ENCODE results near the gene SUGCT.

Gene SUGCT

GRCh38 chr7:40490603-40490924 lies 355.8 kb downstream of the SUGCT start:
- Histone ChIP-seq H3K27ac (ENCODE audit: low read length) (no peak overlapping the region), H3K4me1 (ENCODE audit: control insufficient read depth, insufficient read depth, low read length) (no peaks in the 10 kb centered on the region), H3K9me3 (ENCODE audit: control insufficient read depth in 2 of 2, low read length in 2 of 2) (no peaks in the 10 kb centered on the region), H3K9ac (ENCODE audit: low read length in 2 of 2) (no peak overlapping the region), H3K36me3 (ENCODE audit: control insufficient read depth in 2 of 2, insufficient read depth in 2 of 2, low read length in 2 of 2) (no peaks in the 10 kb centered on the region), H3K4me3 (ENCODE audit: low read length in 2 of 2) (no peak overlapping the region), H3K27me3 (ENCODE audit: control insufficient read depth in 1 of 2, insufficient read depth in 2 of 2, low read length in 2 of 2) (no peaks in the 10 kb centered on the region)

- Histone ChIP-seq H3K27ac (ENCODE audit: low read length) (no peak overlapping the region), H3K36me3 (ENCODE audit: control insufficient read depth in 2 of 2, insufficient read depth in 2 of 2, low read length in 2 of 2) (no peaks in the 10 kb centered on the region), H3K4me1 (ENCODE audit: control insufficient read depth, insufficient read depth, low read length) (no peaks in the 10 kb centered on the region), H3K27me3 (ENCODE audit: control insufficient read depth in 1 of 2, insufficient read depth in 2 of 2, low read length in 2 of 2) (no peaks in the 10 kb centered on the region), H3K9ac (ENCODE audit: low read length in 2 of 2) (no peak overlapping the region), H3K4me3 (ENCODE audit: low read length in 2 of 2) (no peak overlapping the region), H3K9me3 (ENCODE audit: control insufficient read depth in 2 of 2, low read length in 2 of 2) (no peaks in the 10 kb centered on the region)
Measured at GRCh38 chr7:40492946-40493345, 358.1 kb downstream of the SUGCT start.

GRCh38 chr7:40493609-40494051 lies 358.8 kb downstream of the SUGCT start:
- Histone ChIP-seq H3K4me3 (ENCODE audit: low read length in 2 of 2) (no peak overlapping the region), H3K9me3 (ENCODE audit: control insufficient read depth in 2 of 2, low read length in 2 of 2) (no peaks in the 10 kb centered on the region), H3K36me3 (ENCODE audit: control insufficient read depth in 2 of 2, insufficient read depth in 2 of 2, low read length in 2 of 2) (no peaks in the 10 kb centered on the region), H3K9ac (ENCODE audit: low read length in 2 of 2) (no peak overlapping the region), H3K4me1 (ENCODE audit: control insufficient read depth, insufficient read depth, low read length) (no peaks in the 10 kb centered on the region), H3K27me3 (ENCODE audit: control insufficient read depth in 1 of 2, insufficient read depth in 2 of 2, low read length in 2 of 2) (no peaks in the 10 kb centered on the region), H3K27ac (ENCODE audit: low read length) (no peak overlapping the region)

GRCh38 chr7:40498924-40499510 lies 364.2 kb downstream of the SUGCT start:
- no peaks in the 10 kb centered on the region for H3K27me3 ChIP-seq (ENCODE audit: control insufficient read depth in 1 of 2, insufficient read depth in 2 of 2, low read length in 2 of 2)
- H3K4me3 ChIP-seq (ENCODE audit: low read length in 2 of 2), result no peak overlapping the region
- H3K27ac ChIP-seq (ENCODE audit: low read length), result no peak overlapping the region

GRCh38 chr7:40499718-40500117 lies 364.9 kb downstream of the SUGCT start:
- Histone ChIP-seq H3K9me3 (ENCODE audit: control insufficient read depth in 2 of 2, low read length in 2 of 2) (no peaks in the 10 kb centered on the region), H3K4me1 (ENCODE audit: control insufficient read depth, insufficient read depth, low read length) (no peaks in the 10 kb centered on the region), H3K36me3 (ENCODE audit: control insufficient read depth in 2 of 2, insufficient read depth in 2 of 2, low read length in 2 of 2) (no peaks in the 10 kb centered on the region), H3K27me3 (ENCODE audit: control insufficient read depth in 1 of 2, insufficient read depth in 2 of 2, low read length in 2 of 2) (no peaks in the 10 kb centered on the region), H3K27ac (ENCODE audit: low read length) (no peak overlapping the region), H3K4me3 (ENCODE audit: low read length in 2 of 2) (no peak overlapping the region), H3K9ac (ENCODE audit: low read length in 2 of 2) (no peak overlapping the region)

More at GRCh38 chr7:40498924-40499510, 364.2 kb downstream of the SUGCT start:
- Histone ChIP-seq H3K9me3 (ENCODE audit: control insufficient read depth in 2 of 2, low read length in 2 of 2) (no peaks in the 10 kb centered on the region), H3K4me1 (ENCODE audit: control insufficient read depth, insufficient read depth, low read length) (no peaks in the 10 kb centered on the region), H3K36me3 (ENCODE audit: control insufficient read depth in 2 of 2, insufficient read depth in 2 of 2, low read length in 2 of 2) (no peaks in the 10 kb centered on the region), H3K9ac (ENCODE audit: low read length in 2 of 2) (no peak overlapping the region)

- Histone ChIP-seq H3K9me3 (ENCODE audit: control insufficient read depth in 2 of 2, low read length in 2 of 2) (no peaks in the 10 kb centered on the region), H3K27ac (ENCODE audit: low read length) (no peak overlapping the region), H3K4me3 (ENCODE audit: low read length in 2 of 2) (no peak overlapping the region), H3K27me3 (ENCODE audit: control insufficient read depth in 1 of 2, insufficient read depth in 2 of 2, low read length in 2 of 2) (no peaks in the 10 kb centered on the region), H3K9ac (ENCODE audit: low read length in 2 of 2) (no peak overlapping the region), H3K36me3 (ENCODE audit: control insufficient read depth in 2 of 2, insufficient read depth in 2 of 2, low read length in 2 of 2) (no peaks in the 10 kb centered on the region), H3K4me1 (ENCODE audit: control insufficient read depth, insufficient read depth, low read length) (no peaks in the 10 kb centered on the region)
Measured at GRCh38 chr7:40500219-40500618, 365.4 kb downstream of the SUGCT start.

GRCh38 chr7:40502359-40502758 lies 367.6 kb downstream of the SUGCT start:
- no peaks in the 10 kb centered on the region for H3K4me1 ChIP-seq (ENCODE audit: control insufficient read depth, insufficient read depth, low read length)
- no peaks in the 10 kb centered on the region for H3K9me3 ChIP-seq (ENCODE audit: control insufficient read depth in 2 of 2, low read length in 2 of 2)
- no peak overlapping the region for H3K27ac ChIP-seq (ENCODE audit: low read length)
- no peak overlapping the region for H3K9ac ChIP-seq (ENCODE audit: low read length in 2 of 2)
- no peak overlapping the region for H3K4me3 ChIP-seq (ENCODE audit: low read length in 2 of 2)
- no peaks in the 10 kb centered on the region for H3K36me3 ChIP-seq (ENCODE audit: control insufficient read depth in 2 of 2, insufficient read depth in 2 of 2, low read length in 2 of 2)
- H3K27me3 ChIP-seq (ENCODE audit: control insufficient read depth in 1 of 2, insufficient read depth in 2 of 2, low read length in 2 of 2), result no peaks in the 10 kb centered on the region

GRCh38 chr7:40506158-40506557 lies 371.4 kb downstream of the SUGCT start:
- H3K27ac ChIP-seq (ENCODE audit: low read length), result no peak overlapping the region
- no peaks in the 10 kb centered on the region for H3K4me1 ChIP-seq (ENCODE audit: control insufficient read depth, insufficient read depth, low read length)
- H3K36me3 ChIP-seq (ENCODE audit: control insufficient read depth in 2 of 2, insufficient read depth in 2 of 2, low read length in 2 of 2), result no peaks in the 10 kb centered on the region
- no peak overlapping the region for H3K4me3 ChIP-seq (ENCODE audit: low read length in 2 of 2)
- no peaks in the 10 kb centered on the region for H3K27me3 ChIP-seq (ENCODE audit: control insufficient read depth in 1 of 2, insufficient read depth in 2 of 2, low read length in 2 of 2)
- H3K9ac ChIP-seq (ENCODE audit: low read length in 2 of 2), result no peak overlapping the region
- no peaks in the 10 kb centered on the region for H3K9me3 ChIP-seq (ENCODE audit: control insufficient read depth in 2 of 2, low read length in 2 of 2)

GRCh38 chr7:40507166-40507565 lies 372.4 kb downstream of the SUGCT start:
- Histone ChIP-seq H3K36me3 (ENCODE audit: control insufficient read depth in 2 of 2, insufficient read depth in 2 of 2, low read length in 2 of 2) (no peaks in the 10 kb centered on the region), H3K4me1 (ENCODE audit: control insufficient read depth, insufficient read depth, low read length) (no peaks in the 10 kb centered on the region), H3K27ac (ENCODE audit: low read length) (no peak overlapping the region), H3K4me3 (ENCODE audit: low read length in 2 of 2) (no peak overlapping the region), H3K27me3 (ENCODE audit: control insufficient read depth in 1 of 2, insufficient read depth in 2 of 2, low read length in 2 of 2) (no peaks in the 10 kb centered on the region), H3K9ac (ENCODE audit: low read length in 2 of 2) (no peak overlapping the region), H3K9me3 (ENCODE audit: control insufficient read depth in 2 of 2, low read length in 2 of 2) (no peaks in the 10 kb centered on the region)

- Histone ChIP-seq H3K9ac (ENCODE audit: low read length in 2 of 2) (no peak overlapping the region), H3K27ac (ENCODE audit: low read length) (no peak overlapping the region), H3K9me3 (ENCODE audit: control insufficient read depth in 2 of 2, low read length in 2 of 2) (no peaks in the 10 kb centered on the region), H3K36me3 (ENCODE audit: control insufficient read depth in 2 of 2, insufficient read depth in 2 of 2, low read length in 2 of 2) (no peaks in the 10 kb centered on the region), H3K27me3 (ENCODE audit: control insufficient read depth in 1 of 2, insufficient read depth in 2 of 2, low read length in 2 of 2) (no peaks in the 10 kb centered on the region), H3K4me3 (ENCODE audit: low read length in 2 of 2) (no peak overlapping the region), H3K4me1 (ENCODE audit: control insufficient read depth, insufficient read depth, low read length) (no peaks in the 10 kb centered on the region)
Measured at GRCh38 chr7:40509287-40509996, 374.6 kb downstream of the SUGCT start.

- no peaks in the 10 kb centered on the region for H3K36me3 ChIP-seq (ENCODE audit: control insufficient read depth in 2 of 2, insufficient read depth in 2 of 2, low read length in 2 of 2)
Measured at GRCh38 chr7:40516376-40516775, 381.6 kb downstream of the SUGCT start.

More at GRCh38 chr7:40516376-40516775, 381.6 kb downstream of the SUGCT start:
- no peaks in the 10 kb centered on the region for H3K4me1 ChIP-seq (ENCODE audit: control insufficient read depth, insufficient read depth, low read length)
- no peak overlapping the region for H3K27ac ChIP-seq (ENCODE audit: low read length)
- H3K27me3 ChIP-seq (ENCODE audit: control insufficient read depth in 1 of 2, insufficient read depth in 2 of 2, low read length in 2 of 2), result no peaks in the 10 kb centered on the region
- H3K9me3 ChIP-seq (ENCODE audit: control insufficient read depth in 2 of 2, low read length in 2 of 2), result no peaks in the 10 kb centered on the region
- H3K4me3 ChIP-seq (ENCODE audit: low read length in 2 of 2), result no peak overlapping the region
- H3K9ac ChIP-seq (ENCODE audit: low read length in 2 of 2), result no peak overlapping the region
